HepG2 (cell line): ENCODE results near the gene MTIF2. TPM values are rescaled to one million over a fixed set of nuclear protein-coding genes. Genes with fewer than 3 reads are reported as not detected.

Source experiments
- KAT7 ChIP-seq: IDR thresholded peaks from 2 replicates; pipeline ENCODE4 v1.6.1; 2018; ENCODE audit warnings: borderline replicate concordance, missing compliant biosample characterization
- ONECUT2 ChIP-seq: sonication (generic); formaldehyde crosslinking; IDR thresholded peaks from 2 replicates; pipeline ENCODE4 v1.4.0; 2020; ENCODE audit warnings: missing genetic modification reagents
- RFXAP ChIP-seq: sonication (generic); formaldehyde crosslinking; IDR thresholded peaks from 2 replicates; pipeline ENCODE4 v1.4.0; 2020; ENCODE audit warnings: missing genetic modification reagents, borderline replicate concordance
- ZNF10 ChIP-seq: sonication (generic); formaldehyde crosslinking; IDR thresholded peaks from 2 replicates; pipeline ENCODE4 v1.4.0; 2020; ENCODE audit warnings: mild to moderate bottlenecking, low read depth, missing genetic modification reagents, borderline replicate concordance
- ZNF564 ChIP-seq: sonication (generic); formaldehyde crosslinking; IDR thresholded peaks from 2 replicates; pipeline ENCODE4 v1.8.1; 2023; ENCODE audit warnings: mild to moderate bottlenecking, missing genetic modification reagents
- polyA plus RNA-seq, 8 experiments: library from polyadenylated mRNA; depleted of rRNA in 3 of 8; stranded (reverse) in 7 of 8; unstranded in 1 of 8; fragments of >200 nt; fragmentation: Illumina TruSeq in 4 of 8; extraction: Trizol in 4 of 8; gene quantifications; 2 replicates each; pipeline versions ENCODE4 v1.2.1 to v1.2.3, GENCODE V29; 2011 to 2016; ENCODE audit warnings: low read depth in 4 of 8, missing spikeins in 1 of 8, mixed read lengths in 1 of 8; ENCODE audit not compliant: insufficient read depth in 1 of 8
- total RNA-seq, 5 experiments: library from RNA; depleted of rRNA; stranded (reverse); fragments of >200 nt; fragmentation: Illumina TruSeq; extraction: Trizol; gene quantifications; 2 replicates each; pipeline ENCODE4 v1.2.3, GENCODE V29; 2016; ENCODE audit warnings: low read depth in 1 of 5
- TF ChIP-seq, protein P1 (sequence below): sonication (generic); formaldehyde crosslinking; IDR thresholded peaks from 2 replicates; pipeline ENCODE4 v1.8.1; 2023; ENCODE audit warnings: mild to moderate bottlenecking, moderate library complexity, missing genetic modification reagents
- TF ChIP-seq, protein P2 (sequence below): sonication (generic); formaldehyde crosslinking; IDR thresholded peaks from 2 replicates; pipeline ENCODE4 v1.4.0; 2020; ENCODE audit warnings: mild to moderate bottlenecking, missing genetic modification reagents
- TF ChIP-seq, protein P3 (sequence below): IDR thresholded peaks from 2 replicates; pipeline ENCODE4 v1.6.1; 2018; ENCODE audit warnings: missing genetic modification reagents, mild to moderate bottlenecking, missing compliant biosample characterization
- TF ChIP-seq, protein P4 (sequence below): sonication (generic); formaldehyde crosslinking; IDR thresholded peaks from one replicate; pipeline ENCODE4 v1.5.1; 2020; ENCODE audit warnings: mild to moderate bottlenecking, missing genetic modification reagents; ENCODE audit errors: not compliant biosample characterization
- TF ChIP-seq, protein P5 (sequence below): sonication (generic); formaldehyde crosslinking; IDR thresholded peaks from 2 replicates; pipeline ENCODE4 v1.9.0; 2021; ENCODE audit warnings: missing genetic modification reagents, borderline replicate concordance

MTIF2 gene
- total and polyA plus RNA-seq, 2 of the 13 experiments (the other 11 are each of a cell fraction or from before 2014, with no cell fraction given): 32.1 to 92.1 TPM

DNA sequence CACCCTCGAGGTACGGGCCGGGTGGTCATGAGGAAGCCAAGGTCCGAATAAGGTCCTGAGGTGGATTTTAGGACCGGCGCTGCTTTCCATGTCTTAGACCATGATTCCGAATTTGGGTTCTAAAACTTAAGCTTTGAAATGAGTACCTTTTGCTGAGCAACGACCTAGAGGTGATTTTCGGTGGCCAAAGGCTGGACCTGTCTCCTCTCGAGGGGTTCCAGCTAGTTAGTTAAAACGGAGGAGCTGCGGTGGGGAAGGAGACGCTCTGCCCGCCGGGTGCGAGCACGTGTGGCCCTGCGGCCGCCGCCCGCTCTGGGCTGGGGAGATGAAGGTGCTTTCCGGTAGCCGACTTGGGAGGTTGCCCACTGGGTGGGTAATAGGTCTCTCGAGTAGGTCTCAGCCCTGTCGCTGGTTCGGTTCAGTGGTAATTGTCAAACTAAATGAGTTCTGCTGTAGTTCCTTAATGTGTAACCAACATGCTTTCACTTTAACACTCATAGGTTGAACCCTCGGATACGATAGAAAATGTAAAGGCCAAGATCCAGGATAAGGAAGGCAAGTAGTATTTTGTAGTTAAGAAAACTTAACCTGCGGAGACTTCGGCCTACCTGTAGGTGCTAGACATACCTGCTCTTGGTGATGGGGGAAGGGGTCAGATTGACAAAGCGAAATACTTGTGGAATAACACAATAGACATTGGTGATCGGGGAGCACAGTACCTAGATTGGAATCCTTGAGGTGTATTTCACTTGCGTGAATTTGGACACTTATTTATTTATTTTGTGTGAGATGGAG is 36.0 kb downstream of the MTIF2 start (continued):
- TF ChIP-seq, protein P1, sequence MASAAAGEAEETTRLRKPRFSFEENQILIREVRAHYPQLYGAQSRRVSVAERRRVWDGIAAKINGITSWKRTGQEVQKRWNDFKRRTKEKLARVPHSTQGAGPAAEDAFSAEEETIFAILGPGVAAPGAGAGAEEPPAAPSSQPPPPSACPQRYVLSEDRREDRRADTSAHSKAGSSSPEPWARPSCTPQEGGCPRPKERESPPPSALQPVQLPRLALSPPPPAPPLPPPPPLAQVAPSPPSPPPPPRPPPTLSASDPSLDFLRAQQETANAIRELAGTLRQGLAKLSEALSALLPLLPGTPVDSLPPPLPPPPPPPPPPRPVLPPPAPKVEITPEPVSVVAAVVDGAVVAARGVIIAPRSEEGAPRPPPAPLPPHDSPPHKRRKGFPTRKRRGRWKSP (CRISPR knock-in tag): no peak
- TF ChIP-seq, protein P2, sequence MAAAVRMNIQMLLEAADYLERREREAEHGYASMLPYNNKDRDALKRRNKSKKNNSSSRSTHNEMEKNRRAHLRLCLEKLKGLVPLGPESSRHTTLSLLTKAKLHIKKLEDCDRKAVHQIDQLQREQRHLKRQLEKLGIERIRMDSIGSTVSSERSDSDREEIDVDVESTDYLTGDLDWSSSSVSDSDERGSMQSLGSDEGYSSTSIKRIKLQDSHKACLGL: peak; percentile 48; the same call in 1 of the 2 replicates
- TF ChIP-seq, protein P3, sequence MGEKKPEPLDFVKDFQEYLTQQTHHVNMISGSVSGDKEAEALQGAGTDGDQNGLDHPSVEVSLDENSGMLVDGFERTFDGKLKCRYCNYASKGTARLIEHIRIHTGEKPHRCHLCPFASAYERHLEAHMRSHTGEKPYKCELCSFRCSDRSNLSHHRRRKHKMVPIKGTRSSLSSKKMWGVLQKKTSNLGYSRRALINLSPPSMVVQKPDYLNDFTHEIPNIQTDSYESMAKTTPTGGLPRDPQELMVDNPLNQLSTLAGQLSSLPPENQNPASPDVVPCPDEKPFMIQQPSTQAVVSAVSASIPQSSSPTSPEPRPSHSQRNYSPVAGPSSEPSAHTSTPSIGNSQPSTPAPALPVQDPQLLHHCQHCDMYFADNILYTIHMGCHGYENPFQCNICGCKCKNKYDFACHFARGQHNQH (CRISPR knock-in tag): peak; percentile 8; the same call in 1 of the 2 replicates
- TF ChIP-seq ONECUT2 (CRISPR knock-in tag) (0 out of 2 replicates have a peak, but pooled peaks have one; percentile 10), KAT7 (CRISPR knock-in tag) (peak; percentile 6; the same call in 1 of the 2 replicates), ZNF10 (CRISPR knock-in tag) (no peak), RFXAP (CRISPR knock-in tag) (0 out of 2 replicates have a peak, but pooled peaks have one; percentile 16), ZNF564 (CRISPR knock-in tag) (no peak)
- TF ChIP-seq, protein P4, sequence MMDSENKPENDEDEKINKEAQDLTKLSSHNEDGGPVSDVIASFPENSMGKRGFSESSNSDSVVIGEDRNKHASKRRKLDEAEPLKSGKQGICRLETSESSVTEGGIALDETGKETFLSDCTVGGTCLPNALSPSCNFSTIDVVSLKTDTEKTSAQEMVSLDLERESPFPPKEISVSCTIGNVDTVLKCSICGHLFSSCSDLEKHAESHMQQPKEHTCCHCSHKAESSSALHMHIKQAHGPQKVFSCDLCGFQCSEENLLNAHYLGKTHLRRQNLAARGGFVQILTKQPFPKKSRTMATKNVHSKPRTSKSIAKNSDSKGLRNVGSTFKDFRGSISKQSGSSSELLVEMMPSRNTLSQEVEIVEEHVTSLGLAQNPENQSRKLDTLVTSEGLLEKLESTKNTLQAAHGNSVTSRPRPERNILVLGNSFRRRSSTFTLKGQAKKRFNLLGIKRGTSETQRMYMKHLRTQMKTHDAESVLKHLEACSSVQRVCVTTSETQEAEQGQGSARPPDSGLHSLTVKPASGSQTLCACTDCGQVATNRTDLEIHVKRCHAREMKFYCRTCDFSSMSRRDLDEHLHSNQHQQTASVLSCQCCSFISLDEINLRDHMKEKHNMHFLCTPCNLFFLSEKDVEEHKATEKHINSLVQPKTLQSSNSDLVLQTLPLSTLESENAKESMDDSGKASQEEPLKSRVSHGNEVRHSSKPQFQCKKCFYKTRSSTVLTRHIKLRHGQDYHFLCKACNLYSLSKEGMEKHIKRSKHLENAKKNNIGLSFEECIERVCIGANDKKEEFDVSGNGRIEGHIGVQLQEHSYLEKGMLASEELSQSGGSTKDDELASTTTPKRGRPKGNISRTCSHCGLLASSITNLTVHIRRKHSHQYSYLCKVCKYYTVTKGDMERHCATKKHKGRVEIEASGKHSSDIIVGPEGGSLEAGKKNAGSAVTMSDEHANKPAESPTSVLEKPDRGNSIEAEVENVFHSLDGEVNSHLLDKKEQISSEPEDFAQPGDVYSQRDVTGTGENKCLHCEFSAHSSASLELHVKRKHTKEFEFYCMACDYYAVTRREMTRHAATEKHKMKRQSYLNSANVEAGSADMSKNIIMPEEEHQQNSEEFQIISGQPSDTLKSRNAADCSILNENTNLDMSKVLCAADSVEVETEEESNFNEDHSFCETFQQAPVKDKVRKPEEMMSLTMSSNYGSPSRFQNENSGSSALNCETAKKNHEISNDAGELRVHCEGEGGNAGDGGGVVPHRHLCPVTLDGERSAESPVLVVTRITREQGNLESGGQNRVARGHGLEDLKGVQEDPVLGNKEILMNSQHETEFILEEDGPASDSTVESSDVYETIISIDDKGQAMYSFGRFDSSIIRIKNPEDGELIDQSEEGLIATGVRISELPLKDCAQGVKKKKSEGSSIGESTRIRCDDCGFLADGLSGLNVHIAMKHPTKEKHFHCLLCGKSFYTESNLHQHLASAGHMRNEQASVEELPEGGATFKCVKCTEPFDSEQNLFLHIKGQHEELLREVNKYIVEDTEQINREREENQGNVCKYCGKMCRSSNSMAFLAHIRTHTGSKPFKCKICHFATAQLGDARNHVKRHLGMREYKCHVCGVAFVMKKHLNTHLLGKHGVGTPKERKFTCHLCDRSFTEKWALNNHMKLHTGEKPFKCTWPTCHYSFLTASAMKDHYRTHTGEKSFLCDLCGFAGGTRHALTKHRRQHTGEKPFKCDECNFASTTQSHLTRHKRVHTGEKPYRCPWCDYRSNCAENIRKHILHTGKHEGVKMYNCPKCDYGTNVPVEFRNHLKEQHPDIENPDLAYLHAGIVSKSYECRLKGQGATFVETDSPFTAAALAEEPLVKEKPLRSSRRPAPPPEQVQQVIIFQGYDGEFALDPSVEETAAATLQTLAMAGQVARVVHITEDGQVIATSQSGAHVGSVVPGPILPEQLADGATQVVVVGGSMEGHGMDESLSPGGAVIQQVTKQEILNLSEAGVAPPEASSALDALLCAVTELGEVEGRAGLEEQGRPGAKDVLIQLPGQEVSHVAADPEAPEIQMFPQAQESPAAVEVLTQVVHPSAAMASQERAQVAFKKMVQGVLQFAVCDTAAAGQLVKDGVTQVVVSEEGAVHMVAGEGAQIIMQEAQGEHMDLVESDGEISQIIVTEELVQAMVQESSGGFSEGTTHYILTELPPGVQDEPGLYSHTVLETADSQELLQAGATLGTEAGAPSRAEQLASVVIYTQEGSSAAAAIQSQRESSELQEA: peak; percentile 69
- TF ChIP-seq, protein P5, sequence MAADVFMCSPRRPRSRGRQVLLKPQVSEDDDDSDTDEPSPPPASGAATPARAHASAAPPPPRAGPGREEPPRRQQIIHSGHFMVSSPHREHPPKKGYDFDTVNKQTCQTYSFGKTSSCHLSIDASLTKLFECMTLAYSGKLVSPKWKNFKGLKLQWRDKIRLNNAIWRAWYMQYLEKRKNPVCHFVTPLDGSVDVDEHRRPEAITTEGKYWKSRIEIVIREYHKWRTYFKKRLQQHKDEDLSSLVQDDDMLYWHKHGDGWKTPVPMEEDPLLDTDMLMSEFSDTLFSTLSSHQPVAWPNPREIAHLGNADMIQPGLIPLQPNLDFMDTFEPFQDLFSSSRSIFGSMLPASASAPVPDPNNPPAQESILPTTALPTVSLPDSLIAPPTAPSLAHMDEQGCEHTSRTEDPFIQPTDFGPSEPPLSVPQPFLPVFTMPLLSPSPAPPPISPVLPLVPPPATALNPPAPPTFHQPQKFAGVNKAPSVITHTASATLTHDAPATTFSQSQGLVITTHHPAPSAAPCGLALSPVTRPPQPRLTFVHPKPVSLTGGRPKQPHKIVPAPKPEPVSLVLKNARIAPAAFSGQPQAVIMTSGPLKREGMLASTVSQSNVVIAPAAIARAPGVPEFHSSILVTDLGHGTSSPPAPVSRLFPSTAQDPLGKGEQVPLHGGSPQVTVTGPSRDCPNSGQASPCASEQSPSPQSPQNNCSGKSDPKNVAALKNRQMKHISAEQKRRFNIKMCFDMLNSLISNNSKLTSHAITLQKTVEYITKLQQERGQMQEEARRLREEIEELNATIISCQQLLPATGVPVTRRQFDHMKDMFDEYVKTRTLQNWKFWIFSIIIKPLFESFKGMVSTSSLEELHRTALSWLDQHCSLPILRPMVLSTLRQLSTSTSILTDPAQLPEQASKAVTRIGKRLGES (CRISPR knock-in tag): no peak
